ENCODE data around the gene ARMC10.
A peak's percentile ranks its signal among the peaks of the same experiment; 100 is the strongest.
"Not testable (repeated sequence)": the region's sequence is repeated elsewhere in the genome, so short reads cannot be mapped to it uniquely, and the experiment has no call there.

Gene ARMC10

DNA sequence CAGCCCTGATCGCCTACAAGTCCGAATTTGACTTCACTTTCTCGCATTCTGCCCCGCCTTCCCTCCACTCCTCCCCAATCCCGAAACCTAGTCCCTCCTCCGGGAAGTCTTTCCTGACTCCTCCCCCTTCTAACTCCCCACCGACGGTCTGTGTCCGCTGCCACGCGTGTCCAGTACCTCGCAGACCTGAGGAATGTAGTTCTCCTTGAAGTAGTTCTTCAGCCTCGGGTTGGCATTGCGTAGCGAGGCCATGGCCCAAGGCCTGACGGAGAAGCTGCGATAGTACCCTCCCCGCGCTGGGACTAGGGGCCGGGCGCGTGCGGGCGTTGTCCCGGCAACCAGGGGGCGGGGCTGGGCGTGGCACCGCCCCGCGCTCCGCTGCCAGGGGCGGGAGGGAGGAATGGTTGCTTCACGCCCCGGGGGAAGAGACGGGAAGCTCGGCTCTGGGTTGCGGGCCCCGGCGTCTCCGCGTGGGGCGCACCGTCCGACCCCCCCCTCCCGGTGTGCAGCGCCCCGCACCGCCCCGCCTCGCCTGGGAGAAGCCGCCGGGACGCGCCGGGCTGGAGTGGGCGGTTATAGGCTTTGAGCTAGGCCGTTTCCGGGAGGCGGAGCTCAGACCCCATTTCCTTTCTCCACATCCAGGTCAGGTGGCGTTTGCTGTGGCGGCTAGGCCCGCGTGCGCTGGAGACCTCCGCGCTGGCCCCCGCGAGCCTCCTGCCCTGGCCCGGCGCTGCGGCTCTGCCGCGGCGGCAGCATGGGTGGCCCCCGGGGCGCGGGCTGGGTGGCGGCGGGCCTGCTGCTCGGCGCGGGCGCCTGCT is at the start of gene ARMC10, which contains the start of gene FBXL13:
Gene ARMC10 (plus strand): TSS at position 622 of the 818 bp plus-strand sequence. CDS start 133 bp downstream, at position 755.
Gene FBXL13 (minus strand): TSS at position 278 of the 818 bp plus-strand sequence.
- DNase-seq: peak; percentile 82 to 85

DNA sequence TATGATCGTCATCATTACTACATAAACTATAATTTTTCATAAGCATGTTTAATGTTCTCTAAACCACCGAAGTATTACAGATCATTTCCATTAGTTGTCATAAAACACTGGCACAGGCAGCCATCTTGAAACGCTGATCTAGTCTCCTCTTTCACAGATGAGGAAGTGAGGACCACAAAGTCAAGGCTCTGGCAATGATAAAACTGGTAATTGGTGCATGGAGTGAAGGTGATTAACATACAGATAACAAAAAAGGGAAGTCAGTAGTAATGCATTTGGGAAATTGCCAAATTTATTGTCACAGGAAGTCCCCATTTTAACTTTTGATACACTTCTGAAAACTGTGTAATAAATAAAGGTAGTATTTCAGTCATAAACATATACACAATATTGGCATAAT is 49.6 kb upstream of the ARMC10 start:
- no peak for DNase-seq

DNA sequence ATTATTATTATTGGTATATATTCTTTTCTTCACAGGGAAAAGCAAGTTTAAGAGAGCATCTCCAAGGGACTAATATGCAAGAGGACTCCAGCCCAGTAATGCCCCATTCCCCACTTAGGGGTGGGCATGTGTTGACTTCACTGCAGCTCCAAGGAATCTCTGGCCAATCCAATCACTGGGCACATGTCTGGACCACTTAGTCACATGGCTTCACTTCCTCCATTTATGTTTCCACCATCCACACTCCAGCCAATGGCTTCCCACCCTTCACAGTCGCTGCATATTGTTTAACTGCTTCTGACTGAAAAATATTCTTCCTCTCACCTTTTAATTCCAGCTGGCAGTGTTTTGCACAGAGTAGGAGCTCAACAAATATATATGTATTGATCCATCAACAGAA is 43.9 kb upstream of the ARMC10 start:
- no peak for DNase-seq

DNA sequence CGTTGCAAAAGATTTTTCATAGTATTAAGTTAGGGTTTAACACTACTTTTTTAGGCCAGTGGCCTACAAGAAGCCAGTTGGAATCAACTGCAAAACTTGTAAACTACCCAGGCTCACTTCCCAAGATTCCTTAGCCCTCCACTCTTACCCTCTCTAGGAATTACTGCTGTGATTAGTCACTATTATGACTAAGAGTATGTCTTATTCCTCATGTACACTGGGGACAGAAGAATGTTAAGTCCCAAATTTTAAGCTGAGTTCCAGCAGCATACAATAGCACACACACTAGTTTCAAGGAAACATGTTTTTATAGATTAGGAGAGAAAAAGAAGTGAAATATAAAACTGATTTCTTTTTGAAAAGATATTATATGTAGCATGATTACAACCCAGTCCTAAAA is 43.2 kb upstream of the ARMC10 start:
- DNase-seq: no peak

DNA sequence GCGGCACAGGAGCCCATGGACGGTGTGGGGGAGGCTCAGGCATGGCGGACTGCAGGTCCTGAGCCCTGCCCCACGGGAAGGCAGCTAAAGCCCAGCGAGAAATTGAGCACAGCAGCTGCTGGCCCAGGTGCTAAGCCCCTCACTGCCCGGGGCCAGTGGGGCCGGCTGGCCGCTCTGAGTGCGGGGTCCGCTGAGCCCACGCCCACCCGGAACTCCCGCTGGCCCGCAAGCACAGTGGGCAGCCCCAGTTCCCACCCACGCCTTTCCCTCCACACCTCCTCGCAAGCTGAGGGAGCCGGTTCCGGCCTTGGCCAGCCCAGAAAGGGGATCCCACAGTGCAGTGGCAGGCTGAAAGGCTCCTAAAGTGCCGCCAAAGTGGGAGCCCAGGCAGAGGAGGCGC is 40.6 kb upstream of the ARMC10 start:
- DNase-seq: not testable (repeated sequence)

DNA sequence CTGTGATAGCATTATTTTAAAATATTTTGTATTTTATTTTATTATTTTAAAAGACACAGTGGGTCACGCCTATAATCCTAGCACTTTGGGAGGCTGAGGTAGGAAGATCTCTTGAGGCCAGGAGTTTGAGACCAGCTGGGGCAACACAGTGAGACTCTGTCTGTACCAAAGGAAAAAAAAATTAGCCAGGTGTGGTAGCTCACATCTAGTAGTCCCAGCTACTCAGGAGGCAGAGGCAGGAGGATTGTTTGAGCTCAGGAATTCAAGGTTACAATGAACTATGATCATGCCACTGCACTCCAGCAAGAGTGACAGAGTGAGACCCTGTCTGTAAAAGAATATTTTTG is 37.5 kb upstream of the ARMC10 start:
- DNase-seq: no peak

DNA sequence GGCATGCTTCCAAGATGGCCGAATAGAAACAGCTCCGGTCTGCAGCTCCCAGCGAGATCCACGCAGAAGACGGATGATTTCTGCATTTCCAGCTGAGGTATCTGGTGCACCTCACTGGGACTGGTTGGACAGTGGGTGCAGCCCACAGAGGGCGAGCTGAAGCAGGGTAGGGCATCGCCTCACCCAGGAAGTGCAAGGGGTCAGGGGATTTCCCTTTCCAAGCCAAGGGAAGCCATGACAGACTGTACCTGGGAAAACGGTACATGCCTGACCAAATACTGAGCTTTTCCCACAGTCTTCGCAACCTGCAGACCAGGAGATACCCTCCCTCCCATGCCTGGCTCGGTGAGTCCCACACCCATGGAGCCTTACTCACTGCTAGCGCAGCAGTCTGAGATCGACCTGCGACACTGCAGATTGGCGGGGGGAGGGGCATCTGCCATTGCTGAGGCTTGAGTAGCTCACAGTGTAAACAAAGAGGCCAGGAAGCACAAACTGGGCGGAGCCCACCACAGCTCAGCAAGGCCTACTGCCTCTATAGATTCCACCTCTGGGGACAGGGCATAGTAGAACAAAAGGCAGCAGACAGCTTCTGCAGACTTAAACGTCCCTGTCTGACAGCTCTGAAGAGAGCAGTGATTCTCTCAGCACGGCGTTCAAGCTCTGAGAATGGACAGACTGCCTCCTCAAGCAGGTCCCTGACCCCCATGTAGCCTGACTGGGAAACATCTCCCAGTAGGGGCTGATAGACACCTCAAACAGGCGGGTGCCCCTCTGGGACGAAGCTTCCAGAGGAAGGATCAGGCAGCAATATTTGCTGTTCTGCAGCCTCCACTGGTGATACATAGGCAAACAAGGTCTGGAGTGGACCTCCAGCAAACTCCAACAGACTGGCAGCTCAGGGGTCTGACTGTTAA is 36.9 kb upstream of the ARMC10 start:
- DNase-seq: not testable (repeated sequence)

DNA sequence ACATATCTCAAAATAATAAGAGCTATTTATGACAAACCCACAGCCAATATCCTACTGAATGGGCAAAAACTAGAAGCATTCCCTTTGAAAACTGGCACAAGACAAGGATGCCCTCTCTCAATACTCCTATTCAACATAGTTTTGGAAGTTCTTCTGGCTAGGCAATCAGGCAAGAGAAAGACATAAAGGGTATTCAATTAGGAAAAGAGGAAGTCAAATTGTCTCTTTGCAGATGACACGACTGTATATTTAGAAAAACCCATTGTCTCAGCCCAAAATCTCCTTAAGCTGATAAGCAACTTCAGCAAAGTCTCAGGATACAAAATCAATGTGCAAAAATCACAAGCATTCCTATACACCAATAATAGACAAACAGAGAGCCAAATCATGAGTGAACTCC is 33.1 kb upstream of the ARMC10 start:
- DNase-seq: not testable (repeated sequence)

DNA sequence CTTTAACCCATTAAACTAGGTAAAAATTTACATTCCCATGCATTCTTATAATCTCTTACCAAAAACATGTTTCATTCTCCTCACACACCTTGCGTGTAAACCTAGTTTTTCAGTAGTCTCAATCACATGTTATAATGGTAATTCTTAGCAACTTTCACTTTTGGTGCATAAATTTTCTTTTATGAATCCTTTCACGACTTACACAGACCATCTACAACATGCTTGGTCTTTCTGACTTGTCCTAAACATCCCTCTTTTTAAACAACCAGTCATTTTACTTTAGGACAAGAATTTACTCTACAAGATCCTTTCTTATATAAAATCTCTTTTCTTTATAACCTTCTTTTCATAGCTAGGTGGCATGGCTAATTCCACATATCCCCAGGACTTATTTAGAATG is 26.1 kb upstream of the ARMC10 start:
- no peak for DNase-seq

DNA sequence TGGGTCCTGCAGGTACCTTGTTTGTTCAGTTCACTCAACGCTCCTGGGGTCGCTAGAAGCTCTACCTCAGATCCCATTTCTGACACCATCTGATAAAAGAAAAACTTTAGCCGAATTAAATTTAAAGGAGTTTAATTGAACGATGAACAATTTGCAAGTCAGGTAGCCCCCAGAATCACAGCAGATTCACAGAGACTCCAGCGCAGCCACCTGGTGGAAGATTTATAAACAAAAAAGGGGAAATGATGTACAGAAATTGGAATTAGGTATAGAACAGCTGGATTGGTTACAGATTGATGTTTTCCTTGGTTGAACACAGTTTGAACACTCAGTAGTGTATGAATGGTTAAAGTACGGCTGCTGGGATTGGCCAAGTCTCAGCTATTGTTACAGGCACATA is 23.4 kb upstream of the ARMC10 start:
- no peak for DNase-seq

DNA sequence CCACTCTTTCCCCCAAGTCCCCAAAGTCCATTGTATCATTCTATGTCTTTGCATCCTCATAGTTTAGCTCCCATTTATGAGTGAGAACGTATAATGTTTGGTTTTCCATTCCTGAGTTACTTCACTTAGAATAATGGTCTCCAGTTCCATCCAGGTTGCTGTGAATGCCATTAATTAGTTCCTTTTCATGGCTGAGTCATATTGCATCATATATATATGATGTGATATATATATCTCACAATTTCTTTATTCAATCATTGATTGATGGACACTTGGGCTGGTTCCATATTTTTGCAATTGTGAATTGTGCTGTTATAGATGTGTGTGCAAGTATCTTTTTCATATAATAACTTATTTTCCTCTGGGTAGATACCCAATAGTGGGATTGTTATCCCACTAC is 18.9 kb upstream of the ARMC10 start:
- not testable (repeated sequence) for DNase-seq

DNA sequence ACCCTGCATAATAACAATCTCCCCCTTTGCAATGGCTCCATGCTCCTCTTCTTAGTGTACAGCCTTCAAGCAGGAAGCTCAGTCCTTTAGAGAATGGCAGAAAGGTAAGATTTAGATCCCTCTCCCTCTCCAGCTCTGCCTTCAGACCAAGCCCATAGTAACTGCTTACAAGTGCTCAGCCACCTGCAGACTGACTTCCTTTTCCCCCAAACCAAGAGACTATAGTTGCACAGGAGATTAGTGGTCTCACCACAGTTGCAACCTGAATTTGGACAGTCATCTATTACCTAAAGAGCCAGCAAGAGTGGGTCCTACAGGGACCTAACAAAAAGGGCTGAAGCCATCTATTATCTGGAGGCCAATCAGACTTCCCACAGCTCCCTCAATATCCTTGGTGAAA is 16.8 kb upstream of the ARMC10 start:
- no peak for DNase-seq

DNA sequence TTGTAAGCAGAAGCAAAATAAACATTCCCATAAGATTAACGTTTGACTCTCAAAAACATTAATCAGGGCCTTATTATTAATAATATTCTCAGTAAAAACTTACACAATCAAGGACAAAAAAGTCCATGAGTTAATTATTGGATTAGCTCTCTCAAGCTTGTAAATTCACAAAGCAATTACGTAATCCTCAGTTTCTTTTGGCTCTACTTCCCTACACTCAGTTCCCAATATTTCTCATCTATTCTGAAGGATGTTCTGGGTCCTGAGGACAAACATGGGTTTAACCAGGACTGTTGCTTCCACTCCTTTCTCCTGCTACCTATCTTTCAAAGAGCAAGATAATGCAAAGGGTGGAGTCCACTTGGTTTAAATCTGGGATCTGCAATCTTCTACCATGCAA is 15.5 kb upstream of the ARMC10 start:
- DNase-seq: no peak

DNA sequence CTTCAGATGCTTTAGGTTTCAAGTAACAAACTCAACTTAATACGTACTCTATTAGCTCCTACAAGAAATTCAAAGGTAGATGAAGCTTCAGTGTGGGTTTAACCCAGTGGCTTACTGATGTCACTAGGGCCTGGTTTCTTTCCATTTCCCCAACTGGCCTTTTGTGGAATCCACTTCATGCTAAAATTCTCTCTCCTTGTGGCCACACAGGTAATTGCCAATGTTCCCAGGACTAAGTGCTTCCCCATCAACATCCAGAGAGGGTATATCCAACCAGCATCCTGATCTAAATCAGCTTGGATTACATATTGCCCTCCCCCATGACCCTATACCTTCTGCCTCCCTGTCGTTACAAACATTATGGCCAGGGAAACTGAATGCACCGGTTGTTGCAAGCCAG is 11.0 kb upstream of the ARMC10 start:
- DNase-seq: no peak

DNA sequence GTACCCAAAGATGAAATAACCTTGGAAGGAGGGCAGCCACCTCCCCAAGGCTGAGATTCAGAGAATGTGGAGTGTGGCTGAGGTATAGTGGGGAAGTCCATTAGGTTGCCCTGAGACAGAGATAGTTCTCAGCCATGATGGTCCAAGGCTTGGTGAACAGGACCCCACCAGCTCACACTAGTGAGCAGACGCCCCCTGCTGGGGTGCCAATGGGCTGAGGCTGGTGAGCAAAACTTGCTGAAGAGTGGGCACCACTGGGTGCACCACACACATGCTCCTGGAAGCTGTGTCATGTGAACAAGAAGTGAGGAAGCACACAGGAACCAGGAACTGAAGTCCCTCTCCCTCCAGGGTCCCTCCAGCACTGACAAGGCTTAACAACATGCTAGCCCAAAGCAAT is 9.3 kb upstream of the ARMC10 start:
- peak; percentile 16 to 21 for DNase-seq

DNA sequence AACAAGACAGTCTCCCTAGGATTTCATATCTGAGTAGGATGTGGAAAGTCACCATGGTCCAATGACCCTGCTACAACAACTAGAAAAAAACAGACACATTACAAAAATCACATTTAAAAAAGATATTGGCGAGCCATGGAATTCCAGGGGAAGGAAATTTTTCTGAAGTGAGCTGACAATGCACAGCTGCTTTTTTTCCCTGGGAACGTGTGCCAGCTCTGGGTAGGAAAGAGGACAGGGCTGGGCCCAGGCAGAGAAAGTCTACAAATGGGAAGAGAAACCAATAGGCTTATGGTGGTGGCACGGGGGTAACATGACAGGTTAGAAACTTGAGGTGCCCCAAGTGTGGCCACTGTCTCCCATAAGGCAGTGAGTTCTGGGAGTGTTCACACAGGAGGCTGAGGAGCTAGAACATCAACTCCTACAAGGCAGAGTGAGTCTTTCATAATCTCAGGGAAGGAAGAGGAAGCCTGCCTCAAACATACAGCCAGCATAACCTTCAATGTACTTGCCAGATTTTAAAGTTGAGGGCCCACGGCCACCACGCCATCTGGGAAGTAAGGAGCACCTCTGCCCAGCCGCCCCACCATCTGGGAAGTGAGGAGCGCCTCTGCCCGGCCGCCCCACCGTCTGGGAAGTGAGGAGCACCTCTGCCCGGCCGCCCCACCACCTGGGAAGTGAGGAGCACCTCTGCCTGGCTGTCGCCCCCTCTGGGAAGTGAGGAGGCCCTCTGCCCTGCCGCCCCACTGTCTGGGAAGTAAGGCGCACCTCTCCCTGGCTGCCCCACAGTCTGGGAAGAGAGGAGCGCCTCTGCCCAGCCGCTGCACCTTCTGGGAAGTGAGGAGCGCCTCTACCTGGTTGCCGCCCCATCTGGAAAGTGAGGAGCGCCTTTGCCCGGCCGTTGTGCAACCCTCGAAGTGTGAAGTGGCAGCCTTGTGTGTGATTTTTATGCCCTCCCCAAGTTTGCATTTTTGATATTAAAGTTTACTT is 6.2 kb upstream of the ARMC10 start:
- DNase-seq: no peak

DNA sequence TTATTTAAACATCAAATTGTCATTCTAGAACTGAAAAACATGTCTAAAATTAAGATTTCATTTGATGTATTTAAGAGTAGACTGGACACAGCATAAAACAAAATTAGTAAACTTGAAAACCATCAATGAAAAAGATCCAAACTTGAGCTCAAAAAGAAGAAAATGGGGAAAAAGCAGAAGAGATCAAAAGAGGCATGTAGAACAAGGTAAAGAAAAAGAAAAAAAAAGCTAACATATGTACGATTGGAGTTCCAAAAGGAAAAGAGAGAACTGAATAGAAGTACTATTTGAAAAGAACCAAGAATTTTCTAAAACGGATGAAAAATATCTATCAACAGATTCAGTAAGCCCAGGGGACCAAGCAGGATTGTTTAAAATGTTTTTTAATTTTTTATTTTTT is 3.9 kb upstream of the ARMC10 start:
- no peak for DNase-seq

DNA sequence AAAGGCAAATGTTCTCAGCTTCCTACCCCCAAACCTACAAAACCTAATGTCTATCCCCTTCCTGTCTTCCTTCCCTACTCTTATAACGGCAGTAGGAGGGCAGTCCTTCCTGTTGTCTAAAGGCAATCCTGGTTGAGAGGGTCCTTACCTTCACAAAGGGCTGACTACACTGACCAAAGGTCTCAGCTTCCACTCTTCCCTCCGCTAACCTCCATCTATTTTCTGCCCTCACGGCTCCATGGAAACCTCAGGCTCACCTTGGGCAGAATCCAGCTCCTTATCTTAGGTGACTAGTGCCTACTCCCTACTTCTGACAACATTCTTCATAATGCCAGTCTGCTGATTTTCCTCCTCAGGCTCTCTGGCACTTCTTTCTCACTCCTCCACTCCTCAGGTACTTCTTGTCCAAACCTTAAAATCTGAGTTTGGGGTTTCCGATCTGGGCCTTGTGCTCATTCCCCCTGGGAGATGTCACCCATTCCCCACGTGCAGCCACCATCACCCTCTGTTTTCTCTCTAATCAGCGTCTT is 886 bp upstream of the ARMC10 start:
- DNase-seq: no peak

DNA sequence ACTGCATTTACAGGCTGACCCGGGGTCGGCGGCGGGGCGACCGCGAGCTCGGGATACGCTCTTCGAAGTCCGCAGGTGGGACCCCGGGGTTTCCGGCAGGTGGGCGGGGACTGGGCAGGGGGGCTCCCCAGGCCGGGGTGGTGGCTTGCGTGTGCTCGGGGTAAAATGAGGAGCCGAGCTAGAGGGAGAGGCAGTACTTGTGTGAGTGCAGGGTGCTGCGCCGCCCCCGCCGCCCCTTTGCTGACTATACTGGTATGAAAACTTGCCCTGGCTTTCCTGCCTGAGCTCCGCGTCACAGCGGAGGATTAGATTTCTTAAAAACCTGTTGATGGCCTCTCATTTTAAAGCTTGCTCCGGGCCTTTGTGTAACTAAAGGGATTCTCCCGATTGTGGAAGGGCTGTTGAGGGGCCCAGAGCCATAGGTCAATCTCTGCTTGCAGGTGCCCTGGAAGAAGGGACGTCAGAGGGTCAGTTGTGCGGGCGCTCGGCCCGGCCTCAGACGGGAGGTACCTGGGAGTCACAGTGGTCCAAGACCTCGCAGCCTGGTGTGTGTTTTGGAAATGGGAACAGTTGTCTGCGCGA is 488 bp downstream of the ARMC10 start:
- DNase-seq: peak; percentile 78 to 79

DNA sequence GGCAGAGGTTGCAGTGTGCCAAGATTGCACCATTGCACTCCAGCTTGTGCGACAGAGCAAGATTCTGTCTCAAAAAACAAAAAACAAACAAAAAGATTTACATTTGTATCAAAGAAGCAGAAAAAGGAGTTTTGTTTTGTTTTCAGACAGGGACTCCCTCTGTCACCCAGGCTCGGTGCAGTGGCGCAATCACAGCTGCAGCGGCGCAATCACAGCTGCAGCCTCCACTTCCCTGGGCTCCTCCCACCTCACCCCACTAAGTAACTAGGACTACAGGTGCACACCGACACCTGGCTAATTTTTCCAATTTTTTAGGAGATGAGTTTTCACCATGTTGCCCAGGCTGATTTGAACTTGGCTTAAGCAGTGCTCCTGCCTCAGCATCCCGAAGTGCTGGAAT is 1.8 kb downstream of the ARMC10 start:
- DNase-seq: no peak

DNA sequence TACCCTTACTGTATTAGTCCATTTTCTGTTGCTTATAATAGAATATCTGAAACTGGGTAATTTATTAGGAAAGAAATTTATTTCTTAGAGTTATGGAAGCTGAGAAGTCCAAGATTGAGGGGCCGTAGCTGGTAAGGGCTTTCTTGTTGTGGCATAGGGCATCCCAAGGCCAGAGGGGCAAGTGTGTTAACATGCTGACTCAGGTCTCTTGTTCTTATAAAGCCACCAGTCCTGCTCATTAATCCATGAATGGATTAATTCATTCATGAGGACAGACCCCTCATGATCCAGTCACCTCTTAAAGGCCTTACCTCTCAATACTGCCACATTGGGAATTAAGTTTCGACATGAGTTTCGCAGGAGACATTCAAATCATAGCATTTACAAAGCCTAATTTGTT is 2.4 kb downstream of the ARMC10 start:
- DNase-seq: no peak

DNA sequence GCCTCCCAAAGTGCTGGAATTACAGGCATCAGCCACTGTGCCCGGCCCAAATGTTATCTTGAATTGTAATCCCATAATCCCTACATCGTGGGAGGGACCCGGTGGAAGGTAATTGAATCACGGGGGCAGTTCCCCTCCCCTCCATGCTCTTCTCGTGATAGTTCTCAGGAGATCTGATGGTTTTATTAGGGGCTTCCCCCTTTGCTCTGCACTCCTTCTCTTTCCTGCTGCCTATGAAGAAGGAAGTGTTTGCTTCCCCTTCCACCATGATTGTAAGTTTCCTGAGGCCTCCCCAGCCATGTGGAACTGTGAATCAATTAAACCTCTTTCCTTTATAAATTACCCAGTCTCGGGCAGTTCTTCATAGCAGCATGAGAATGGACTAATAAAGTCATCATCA is 3.3 kb downstream of the ARMC10 start:
- DNase-seq: not testable (repeated sequence)
